ENCODE results near the gene SHANK1.

DNA sequence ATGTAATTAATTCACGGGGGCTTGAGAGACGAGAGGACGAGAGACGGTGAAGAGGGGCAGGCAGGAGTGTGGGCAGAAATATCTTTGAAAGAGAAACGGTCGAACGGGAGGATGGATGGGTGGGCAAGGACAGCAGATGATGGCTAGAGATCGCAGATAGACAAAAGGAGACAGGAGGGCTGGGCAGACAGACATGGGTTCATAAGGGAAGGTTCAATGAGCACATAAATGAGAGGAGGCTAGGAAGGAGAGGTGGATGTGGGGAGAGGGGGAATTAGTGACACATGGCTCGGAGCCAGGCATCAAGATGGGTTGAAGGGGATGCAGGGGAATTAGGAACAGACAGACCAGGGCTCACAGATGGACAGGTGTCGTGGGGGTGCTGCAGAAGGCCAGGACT is 81.0 kb downstream of the SHANK1 start:
- no peak for TF ChIP-seq IRF2 (CRISPR knock-in tag; IDR thresholded peaks at IDR 0.05)
- no peak for TF ChIP-seq CEBPB (IDR thresholded peaks at IDR 0.05; ENCODE audit: borderline replicate concordance, low read depth, low read length)
- TF ChIP-seq ZNF326 (CRISPR knock-in tag; IDR thresholded peaks at IDR 0.05; ENCODE audit: borderline replicate concordance) = no peak
- TF ChIP-seq, protein P1, sequence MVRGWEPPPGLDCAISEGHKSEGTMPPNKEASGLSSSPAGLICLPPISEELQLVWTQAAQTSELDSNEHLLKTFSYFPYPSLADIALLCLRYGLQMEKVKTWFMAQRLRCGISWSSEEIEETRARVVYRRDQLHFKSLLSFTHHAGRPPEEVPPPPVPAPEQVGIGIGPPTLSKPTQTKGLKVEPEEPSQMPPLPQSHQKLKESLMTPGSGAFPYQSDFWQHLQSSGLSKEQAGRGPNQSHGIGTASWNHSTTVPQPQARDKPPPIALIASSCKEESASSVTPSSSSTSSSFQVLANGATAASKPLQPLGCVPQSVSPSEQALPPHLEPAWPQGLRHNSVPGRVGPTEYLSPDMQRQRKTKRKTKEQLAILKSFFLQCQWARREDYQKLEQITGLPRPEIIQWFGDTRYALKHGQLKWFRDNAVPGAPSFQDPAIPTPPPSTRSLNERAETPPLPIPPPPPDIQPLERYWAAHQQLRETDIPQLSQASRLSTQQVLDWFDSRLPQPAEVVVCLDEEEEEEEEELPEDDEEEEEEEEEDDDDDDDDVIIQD (CRISPR knock-in tag; IDR thresholded peaks at IDR 0.05; ENCODE audit: low read depth) = no peak
- TF ChIP-seq EZH2 (conservative IDR thresholded peaks at IDR 0.05; ENCODE audit: low read depth, low read length) = no peak
- TF ChIP-seq ZSCAN30 (CRISPR knock-in tag; IDR thresholded peaks at IDR 0.05) = no peak
- TF ChIP-seq, protein P2, sequence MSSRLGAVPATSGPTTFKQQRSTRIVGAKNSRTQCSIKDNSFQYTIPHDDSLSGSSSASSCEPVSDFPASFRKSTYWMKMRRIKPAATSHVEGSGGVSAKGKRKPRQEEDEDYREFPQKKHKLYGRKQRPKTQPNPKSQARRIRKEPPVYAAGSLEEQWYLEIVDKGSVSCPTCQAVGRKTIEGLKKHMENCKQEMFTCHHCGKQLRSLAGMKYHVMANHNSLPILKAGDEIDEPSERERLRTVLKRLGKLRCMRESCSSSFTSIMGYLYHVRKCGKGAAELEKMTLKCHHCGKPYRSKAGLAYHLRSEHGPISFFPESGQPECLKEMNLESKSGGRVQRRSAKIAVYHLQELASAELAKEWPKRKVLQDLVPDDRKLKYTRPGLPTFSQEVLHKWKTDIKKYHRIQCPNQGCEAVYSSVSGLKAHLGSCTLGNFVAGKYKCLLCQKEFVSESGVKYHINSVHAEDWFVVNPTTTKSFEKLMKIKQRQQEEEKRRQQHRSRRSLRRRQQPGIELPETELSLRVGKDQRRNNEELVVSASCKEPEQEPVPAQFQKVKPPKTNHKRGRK (CRISPR knock-in tag; IDR thresholded peaks at IDR 0.05) = no peak
- TF ChIP-seq ZIK1 (CRISPR knock-in tag; IDR thresholded peaks at IDR 0.05; ENCODE audit: borderline replicate concordance, low read depth) = no peak
- TF ChIP-seq MYC (CRISPR knock-in tag; IDR thresholded peaks at IDR 0.05; ENCODE audit: borderline replicate concordance) = no peak
- no peak for TF ChIP-seq CHD4 (IDR thresholded peaks at IDR 0.05; ENCODE audit: borderline replicate concordance, low read length)
- TF ChIP-seq, protein P3, sequence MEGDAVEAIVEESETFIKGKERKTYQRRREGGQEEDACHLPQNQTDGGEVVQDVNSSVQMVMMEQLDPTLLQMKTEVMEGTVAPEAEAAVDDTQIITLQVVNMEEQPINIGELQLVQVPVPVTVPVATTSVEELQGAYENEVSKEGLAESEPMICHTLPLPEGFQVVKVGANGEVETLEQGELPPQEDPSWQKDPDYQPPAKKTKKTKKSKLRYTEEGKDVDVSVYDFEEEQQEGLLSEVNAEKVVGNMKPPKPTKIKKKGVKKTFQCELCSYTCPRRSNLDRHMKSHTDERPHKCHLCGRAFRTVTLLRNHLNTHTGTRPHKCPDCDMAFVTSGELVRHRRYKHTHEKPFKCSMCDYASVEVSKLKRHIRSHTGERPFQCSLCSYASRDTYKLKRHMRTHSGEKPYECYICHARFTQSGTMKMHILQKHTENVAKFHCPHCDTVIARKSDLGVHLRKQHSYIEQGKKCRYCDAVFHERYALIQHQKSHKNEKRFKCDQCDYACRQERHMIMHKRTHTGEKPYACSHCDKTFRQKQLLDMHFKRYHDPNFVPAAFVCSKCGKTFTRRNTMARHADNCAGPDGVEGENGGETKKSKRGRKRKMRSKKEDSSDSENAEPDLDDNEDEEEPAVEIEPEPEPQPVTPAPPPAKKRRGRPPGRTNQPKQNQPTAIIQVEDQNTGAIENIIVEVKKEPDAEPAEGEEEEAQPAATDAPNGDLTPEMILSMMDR (CRISPR knock-in tag; IDR thresholded peaks at IDR 0.05) = no peak
- no peak for TF ChIP-seq ZEB1 (IDR thresholded peaks at IDR 0.05; ENCODE audit: insufficient replicate concordance, low read depth)

Measured in HepG2 (cell line).